ENCODE results near the gene FAM234A.
"Not testable (repeated sequence)": the region's sequence is repeated elsewhere in the genome, so short reads cannot be mapped to it uniquely, and the experiment has no call there.

The FAM234A gene

DNA sequence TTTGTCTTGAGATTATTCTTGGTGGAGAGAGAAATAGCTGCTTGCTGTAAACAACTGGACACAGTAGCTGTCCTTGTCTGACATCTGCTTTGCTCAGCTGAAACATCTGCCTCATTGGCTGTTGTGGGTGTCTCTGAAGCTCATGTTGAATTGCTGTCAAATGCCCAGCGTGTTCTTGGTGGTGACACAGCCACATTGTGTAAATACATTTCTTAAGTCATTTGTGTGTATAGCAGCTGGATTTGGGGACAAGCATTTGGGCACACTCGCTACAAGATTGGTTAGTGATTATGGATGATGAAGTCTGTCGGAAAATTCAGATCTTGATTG is 5.3 kb downstream of the FAM234A start:
- DNase-seq: no peak

DNA sequence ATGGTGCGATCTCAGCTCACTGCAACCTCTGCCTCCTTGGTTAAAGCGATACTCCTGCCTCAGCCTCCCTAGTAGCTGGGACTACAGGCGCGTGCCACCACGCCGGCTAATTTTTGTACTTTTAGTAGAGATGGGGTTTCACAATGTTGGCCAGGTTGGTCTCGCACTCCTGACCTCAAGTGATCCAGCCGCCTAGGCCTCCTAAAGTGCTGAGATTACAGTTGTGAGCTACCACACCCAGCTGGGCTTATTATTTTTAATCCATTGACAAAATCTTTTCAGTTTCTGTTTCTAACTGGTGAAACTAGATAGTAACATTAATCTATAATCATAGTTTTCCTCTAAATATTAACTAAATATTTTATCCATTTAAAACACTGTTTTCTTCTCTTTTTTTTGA is 5.9 kb downstream of the FAM234A start:
- no peak for DNase-seq

DNA sequence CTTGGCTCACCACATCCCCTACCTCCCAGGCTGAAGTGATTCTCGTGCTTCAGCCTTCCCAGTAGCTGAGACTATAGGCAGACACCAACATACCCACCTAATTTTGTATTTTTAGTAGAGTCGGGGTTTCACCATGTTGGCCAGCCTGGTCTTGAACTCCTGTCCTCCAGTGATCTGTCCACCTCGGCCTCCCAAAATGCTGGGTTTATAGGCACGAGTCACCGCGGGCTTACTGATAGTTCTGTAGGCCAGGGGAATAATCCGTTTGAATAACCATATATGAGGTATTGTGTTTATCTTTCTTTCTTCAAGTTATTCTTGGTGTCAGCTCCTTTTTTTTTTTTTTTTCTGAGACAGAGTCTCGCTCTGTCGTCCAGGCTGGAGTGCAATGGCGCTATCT is 7.7 kb downstream of the FAM234A start:
- DNase-seq: no peak

DNA sequence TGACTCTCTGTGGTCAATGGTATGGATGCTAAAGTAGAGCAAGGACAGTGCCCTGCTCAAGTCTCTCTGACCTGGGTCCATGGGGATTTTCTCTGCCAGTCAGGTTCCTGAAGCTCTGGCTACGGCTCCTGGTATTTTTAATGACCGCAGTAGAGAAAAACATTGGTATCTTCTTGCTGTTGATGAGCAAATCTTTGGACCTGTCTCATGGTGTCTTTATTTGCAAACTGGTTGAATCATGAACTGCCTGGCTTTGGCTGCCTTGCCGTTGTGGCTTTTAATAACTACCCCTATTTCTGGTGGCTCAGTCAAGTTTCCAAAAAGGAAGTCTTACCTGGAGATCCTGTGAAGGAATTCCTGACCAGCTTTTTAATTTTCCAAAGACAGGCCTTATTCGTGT is 8.7 kb downstream of the FAM234A start:
- DNase-seq: no peak

DNA sequence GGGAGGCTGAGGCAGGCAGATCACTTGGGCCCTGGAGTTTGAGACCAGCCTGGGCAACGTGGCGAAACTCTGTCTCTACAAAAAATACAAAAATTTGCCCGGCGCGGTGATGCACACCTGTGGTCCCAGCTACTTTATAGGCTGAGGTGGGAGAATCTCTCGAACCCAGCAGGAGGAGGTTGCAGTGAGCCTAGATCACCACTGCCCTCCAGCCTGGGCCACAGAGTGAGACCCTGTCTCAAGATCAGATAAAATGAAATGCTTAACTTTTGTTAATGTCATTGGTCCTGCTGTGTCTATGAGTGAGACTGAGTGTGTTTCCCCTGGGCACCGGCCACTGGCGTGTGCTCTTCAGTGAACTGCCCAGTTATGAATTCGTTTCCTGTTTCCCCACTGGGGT is 10.5 kb downstream of the FAM234A start:
- DNase-seq: no peak

DNA sequence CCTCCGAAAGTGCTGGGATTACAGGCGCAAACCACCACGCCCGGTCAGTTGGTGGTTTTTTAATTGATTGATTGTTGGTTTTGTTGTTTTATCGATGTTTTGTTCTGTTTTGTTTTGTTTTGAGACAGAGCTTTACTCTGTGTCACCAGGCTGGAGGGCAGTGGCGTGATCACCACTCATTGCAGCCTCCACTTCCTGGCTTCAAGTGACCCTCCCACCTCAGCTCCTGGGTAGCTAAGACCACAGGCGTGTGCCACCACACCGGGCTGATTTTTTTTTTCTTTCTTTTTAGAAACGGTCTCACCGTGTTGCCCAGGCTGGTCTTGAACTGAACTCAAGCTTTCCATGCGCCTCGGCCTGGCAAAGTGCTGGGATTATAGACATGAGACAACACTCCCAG is 12.4 kb downstream of the FAM234A start:
- DNase-seq: no peak

DNA sequence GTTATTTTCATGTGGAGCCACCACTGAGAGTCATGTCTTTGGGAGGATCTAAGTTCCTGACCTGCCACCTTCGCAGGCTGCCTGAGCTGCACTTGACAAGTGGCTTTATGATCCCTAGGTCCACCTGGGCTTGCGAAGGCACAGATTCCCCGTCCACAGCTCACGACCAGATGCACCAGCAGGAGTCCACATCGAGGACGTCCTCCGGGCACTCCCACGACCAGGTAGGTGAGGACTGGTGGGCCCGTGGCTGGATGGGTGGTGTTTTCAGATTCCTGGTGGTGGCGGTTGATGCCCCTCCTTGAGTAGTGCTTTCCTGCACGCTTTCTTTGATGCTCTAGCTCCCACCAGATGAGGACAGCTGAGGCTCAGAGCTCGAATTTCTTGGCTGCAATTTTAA is 14.8 kb downstream of the FAM234A start:
- DNase-seq: no peak

DNA sequence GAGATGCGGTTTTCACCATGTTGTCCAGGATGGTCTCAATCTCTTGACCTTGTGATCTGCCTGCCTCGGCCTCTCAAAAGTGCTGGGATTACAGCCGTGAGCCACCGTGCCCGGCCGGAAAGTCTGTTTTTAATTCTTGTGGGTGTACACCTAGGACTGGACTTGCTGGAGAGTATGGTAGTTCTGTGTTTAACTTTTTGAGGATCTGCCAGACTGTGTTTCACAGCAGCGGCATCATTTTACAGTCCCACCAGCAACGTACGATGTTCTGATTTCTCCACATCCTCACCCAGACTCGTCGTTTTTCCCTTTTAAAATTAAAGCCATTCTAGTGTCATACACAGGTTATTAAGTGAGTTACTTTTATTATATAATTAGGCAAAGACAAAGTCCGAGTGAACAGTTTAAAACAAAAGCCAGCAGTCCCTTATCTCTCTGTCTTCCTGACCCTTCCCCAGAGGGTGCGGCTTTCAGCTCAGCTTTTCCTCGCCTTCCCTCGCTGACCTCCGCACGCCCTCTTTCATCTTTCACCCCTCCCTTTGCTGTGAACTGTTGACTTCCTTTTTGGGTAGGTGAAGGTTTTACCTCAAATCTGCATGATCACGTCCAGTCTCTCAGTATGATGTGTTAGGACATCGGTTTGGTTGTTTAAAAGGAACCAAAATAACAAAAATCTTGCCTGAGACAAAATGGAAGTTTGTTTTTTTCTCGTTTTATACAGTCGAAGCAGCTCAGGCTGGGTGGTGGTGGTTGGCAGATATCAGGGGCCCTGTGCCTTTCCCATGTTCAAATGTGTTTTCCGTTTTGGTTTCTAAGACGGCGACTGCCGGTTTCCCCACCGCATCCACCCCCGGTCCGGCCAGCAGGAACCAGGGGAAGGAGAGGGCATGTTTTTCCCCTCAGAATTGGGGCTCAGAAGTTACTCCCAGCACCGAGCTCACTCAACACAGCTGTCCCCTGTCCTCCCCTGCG is 18.0 kb downstream of the FAM234A start:
- DNase-seq: no peak

DNA sequence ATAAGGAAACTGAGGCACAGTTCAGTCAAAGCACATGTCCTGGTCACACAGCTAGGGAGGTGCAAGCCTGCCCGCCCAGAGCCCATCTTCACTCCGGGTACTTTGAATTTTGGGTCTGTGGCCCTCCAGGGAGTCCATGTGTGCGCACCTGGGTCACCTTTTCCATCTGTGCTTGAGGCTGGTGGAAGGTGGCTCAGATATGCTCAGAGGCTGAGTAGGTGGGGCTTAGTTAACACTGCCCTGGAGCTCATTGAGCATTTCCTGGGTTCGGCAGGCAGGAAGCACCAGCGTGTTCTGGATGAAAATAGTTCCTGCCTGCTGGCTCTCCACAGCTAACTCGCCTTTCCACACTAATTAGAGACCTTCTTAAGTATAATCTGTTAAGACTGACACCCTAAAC is 19.2 kb downstream of the FAM234A start:
- DNase-seq: no peak

DNA sequence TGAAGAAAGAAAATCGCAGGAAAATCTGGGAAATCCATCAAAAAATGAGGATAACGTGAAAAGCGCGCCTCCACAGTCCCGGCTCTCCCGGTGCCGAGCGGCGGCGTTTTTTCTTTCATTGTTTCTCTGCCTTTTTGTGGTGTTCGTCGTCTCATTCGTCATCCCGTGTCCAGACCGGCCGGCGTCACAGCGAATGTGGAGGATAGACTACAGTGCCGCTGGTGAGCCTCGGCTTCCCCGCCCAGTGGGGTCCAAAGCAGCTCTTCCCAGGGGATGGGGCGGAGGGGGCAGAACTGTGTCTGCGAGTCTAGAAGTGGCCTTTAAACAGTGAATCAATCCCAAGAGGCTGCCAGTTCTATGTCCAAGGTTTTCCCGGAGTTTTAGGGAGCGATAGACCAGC is 19.8 kb downstream of the FAM234A start:
- DNase-seq: no peak

DNA sequence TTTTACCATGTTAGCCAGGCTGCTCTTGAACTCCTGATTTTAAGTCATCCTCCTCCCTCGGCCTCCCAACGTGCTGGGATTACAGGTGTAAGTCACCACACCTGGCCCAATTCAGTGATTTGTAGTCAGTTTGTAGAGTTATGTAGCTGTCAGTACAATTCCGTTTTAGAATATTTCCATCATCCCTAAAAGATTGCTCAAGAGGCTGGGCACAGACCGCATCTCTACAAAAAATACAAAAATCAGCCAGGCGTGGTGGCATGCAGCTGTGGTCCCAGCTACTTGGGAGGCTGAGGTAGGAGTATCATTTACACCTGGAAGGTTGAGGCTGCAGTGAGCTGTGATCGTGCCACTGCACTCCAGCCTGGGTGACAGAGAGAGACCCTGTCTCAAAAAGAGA is 20.6 kb downstream of the FAM234A start:
- DNase-seq: no peak

DNA sequence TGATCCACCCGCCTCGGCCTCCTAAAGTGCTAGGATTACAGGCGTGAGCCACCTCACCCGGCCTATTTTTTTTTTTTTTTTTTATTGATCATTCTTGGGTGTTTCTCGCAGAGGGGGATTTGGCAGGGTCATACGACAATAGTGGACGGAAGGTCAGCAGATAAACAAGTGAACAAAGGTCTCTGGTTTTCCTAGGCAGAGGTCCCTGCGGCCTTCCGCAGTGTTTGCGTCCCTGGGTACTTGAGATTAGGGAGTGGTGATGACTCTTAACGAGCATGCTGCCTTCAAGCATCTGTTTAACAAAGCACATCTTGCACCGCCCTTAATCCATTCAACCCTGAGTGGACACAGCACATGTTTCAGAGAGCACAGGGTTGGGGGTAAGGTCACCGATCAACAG is 23.5 kb downstream of the FAM234A start:
- DNase-seq: not testable (repeated sequence)

DNA sequence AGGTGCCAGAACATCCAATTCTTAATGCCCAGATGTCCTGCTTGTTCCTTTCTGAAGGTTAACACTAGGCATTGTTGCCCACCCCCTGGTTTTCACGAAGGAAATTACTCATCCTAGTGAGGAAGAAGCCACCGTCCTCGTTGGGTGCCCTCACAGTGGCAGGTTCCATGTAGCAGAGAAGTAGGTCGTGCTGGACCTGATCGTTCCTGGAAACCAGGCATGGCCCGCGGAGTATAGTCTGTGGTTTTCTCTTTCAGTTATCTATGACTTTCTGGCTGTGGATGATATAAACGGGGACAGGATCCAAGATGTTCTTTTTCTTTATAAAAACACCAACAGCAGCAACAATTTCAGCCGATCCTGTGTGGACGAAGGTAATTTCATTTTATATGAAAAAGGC is 24.6 kb downstream of the FAM234A start:
- DNase-seq: no peak

DNA sequence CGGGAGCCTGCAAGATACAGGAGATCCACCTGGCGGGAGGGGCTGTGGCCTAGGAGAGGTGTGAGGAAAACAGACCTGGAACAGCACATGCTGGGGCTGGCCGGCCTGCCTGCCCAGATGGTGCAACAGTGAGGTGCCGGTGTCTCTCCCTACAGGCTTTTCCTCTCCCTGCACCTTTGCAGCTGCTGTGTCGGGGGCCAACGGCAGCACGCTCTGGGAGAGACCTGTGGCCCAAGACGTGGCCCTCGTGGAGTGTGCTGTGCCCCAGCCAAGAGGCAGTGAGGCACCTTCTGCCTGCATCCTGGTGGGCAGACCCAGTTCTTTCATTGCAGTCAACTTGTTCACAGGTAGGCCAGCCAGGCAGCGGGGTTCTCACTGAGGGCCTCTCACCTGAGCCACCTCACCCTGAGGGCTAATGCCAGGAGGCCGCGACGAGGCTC is 25.2 kb downstream of the FAM234A start:
- no peak for DNase-seq

DNA sequence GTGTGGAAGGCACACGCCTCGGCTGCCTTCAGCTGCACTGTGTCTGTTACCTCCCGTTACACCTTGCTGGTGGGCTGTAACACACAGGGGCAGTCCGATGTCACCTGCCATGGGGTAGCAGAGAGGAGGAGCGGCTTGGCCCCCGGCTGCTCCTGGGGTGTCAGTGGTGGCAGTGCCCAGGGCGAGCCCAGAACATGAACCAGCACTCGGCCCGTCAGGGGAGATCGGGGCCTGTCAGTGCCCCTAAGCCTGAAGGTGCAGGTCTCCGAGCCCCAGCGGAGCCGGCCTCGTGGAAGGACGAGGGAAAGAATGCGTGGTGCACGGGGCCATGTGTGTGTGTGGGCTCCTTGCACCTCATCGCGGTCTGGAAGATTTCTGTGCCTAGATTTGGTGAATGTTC is 25.7 kb downstream of the FAM234A start:
- no peak for DNase-seq

DNA sequence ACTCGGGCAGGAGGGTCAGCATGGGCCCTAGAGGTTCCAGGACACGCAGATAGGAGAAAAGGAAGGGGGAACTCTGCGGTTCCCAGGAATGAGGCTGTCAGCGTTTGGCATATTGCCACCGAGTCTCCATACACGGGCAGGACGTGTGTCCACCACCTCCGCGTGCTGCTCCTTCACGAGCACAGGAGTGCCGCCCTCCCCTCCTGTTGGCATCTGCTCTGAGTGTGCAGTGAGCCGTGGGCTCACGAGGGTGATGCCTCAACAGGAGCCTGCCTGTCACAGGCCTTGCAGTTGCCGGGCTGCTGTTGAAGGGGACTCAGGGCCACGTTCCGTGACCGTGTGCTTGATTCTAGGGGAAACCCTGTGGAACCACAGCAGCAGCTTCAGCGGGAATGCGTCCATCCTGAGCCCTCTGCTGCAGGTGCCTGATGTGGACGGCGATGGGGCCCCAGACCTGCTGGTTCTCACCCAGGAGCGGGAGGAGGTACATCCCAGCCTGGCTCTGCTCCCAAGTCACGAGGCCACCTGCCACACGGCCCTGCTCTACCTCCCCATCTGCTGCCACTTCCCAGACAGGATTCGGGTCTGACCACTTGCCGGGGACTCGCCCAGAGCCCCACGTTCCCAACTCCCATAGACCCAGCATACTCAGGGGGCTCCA is 26.5 kb downstream of the FAM234A start:
- no peak for DNase-seq

DNA sequence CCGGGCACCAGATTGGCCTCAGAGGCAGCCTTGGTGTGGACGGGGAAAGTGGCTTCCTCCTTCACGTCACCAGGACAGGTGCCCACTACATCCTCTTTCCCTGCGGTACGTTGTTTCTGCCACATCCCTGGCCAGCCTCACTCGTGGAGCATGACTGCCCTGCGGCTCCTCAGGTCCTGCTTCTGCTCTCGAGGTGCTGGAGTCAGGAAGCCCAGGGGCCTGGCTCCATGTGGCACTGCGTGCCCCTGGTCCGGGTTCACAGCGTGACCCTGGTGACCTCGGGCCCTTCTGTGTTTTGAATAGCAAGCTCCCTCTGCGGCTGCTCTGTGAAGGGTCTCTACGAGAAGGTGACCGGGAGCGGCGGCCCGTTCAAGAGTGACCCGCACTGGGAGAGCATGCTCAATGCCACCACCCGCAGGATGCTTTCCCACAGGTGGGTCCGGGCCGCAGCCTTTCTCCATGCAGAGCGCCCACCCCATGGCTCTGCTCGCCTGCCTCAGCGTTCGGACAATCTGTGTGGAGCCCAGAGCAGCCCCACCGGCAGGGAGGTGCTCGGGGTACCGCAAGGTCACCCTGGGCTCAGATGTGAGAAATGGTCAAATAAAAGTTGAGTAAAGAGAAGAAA is 27.6 kb downstream of the FAM234A start:
- no peak for DNase-seq

DNA sequence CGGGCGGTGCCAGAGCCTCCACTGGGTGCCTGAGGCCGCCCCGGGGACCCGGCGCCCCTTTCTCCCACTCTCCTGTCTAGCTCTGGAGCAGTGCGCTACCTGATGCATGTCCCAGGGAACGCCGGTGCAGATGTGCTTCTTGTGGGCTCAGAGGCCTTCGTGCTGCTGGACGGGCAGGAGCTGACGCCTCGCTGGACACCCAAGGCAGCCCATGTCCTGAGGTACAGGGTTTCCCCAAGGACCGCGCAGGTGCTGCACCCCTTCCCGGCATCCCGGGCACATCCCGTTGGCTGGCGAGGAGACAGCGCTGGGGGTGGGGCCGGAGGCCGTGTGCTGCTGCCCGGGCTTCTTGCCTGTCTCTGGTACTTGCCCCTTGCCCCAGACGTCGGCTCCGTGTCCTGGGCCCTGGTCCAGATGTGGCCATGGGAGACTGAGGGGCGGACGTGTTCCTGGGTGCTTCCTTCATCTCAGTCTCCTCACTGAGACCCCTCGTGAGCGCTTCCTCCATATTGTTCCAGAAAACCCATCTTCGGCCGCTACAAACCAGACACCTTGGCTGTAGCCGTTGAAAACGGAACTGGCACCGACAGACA is 28.7 kb downstream of the FAM234A start:
- DNase-seq: no peak

DNA sequence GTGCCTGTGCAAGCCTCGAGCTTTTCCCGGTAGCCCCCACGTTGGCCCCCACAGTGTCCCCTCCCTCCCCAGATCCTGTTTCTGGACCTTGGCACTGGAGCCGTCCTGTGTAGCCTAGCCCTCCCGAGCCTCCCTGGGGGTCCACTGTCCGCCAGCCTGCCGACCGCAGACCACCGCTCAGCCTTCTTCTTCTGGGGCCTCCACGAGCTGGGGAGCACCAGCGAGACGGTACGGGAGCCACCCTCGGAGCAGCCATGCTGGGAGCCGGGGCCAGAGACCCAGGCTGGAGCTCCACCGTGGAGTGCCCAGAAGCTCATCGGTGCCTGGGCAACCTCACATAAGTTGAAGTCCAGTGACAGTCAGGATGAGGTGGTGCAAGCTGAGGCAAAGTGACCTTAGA is 29.3 kb downstream of the FAM234A start:
- DNase-seq: no peak

DNA sequence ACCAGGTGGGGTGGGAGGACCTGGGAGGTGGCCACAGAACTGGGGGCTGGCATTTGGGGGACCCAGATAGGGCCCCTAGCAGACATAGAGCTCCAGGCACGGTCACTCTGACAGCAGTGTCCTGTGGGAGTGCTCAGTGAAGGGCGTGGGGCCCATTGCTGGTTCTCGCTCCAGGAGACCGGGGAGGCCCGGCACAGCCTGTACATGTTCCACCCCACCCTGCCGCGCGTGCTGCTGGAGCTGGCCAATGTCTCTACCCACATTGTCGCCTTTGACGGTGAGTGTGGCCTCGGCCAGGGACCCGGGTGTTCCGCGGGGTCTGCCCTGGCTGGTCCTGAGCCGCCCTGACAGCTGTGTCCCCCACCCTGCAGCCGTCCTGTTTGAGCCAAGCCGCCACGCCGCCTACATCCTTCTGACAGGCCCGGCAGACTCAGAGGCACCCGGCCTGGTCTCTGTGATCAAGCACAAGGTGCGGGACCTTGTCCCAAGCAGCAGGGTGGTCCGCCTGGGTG is 29.9 kb downstream of the FAM234A start:
- no peak for DNase-seq

DNA sequence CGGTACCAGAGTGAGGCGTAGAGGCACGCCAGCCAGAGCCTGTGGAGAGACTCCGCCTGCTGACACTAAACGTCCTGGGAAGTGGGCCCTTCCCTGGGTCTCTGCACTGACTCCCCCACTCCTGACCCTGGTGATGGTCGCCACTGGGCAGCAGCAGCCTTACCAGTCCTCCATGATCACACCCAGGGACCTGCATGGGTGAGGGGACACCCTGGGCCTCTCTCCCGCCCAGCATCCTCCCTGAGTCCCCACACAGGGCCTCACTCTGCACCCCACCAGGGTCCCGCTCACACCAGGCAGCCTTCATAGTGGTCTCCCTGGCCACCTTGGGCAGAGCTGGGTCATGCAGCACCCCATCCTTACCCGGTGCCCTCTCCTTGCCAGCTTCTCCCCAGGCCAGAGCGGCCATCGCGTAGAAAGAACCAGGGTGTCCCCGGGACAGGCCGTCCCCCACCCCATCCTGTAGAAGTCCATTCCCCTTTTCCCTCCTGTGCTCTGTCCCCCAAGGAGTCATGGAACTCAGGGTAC is 30.4 kb downstream of the FAM234A start:
- no peak for DNase-seq

DNA sequence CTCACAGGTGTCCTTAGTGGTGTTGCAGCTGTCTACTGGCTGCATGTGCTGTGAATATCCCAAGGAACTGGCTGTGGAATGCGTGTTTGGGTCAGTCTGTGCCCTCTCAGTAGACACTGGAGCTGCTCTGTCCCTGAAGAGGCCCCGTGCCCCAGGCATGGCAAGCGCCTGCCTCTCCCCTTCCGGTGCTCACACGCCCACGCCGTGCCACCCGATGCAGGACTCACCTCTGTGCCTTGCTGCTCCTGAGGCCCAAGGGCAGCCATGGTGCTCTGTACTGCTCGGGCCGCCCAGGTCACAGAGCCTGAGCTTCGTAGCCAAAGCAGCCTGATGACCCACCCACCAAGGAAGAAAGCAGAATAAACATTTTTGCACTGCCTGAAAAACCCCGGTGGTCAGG is 31.1 kb downstream of the FAM234A start:
- DNase-seq: no peak
